TTC549 (cell line): ENCODE data around the gene KIF12.

Experiments used
- FAIRE-seq: peaks from 2 replicates; lab custom pipeline; 2012; peaks lifted over from hg19 to GRCh38; lab: Jason Lieb, UNC

KIF12 gene

DNA sequence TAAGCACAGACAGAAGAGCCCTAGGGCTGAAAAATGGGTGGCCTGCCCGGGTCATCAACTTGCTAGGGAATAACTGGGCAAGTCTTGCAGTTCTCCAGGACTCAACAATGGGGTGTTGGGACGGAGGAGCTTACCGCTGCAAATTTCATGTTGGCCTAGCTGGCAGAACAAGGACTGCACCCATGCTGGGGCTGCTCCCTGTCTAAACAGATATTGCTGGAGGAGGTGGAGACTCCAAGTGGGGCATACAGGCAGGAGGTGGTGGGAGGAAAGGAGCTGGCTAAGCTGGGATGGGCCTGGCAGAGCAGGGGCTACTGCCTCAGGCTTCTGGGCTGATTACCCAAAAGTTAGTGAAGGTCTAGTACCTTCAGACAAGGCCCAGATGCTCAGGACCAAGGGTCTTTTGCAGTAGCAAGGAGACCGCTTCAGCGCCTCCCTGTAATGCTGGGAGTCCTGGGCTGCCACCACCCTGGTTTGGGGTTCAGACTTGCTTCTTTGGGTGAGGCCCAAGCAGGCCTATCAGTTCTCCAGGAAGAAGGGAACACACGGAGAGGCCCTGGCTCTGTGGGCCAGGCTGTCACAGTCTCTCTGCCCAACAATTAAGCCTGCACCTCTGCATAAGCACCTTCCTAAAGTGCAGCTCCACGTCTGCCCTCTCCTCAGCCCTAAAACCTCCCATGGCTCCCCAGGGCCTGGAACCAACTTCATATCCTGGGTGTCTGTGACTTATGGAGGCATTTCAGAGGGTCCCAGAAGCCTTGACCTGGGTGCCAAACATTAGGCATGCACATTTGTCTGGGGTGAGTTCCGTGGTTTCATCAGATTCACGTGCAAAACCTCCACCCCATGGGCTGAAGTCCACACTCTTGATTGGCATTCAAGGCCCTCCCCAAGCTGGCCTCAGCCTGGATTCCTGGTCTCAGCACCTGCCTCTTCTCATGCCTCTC, 24.2 kb upstream of the KIF12 start:
- no peak for FAIRE-seq

DNA sequence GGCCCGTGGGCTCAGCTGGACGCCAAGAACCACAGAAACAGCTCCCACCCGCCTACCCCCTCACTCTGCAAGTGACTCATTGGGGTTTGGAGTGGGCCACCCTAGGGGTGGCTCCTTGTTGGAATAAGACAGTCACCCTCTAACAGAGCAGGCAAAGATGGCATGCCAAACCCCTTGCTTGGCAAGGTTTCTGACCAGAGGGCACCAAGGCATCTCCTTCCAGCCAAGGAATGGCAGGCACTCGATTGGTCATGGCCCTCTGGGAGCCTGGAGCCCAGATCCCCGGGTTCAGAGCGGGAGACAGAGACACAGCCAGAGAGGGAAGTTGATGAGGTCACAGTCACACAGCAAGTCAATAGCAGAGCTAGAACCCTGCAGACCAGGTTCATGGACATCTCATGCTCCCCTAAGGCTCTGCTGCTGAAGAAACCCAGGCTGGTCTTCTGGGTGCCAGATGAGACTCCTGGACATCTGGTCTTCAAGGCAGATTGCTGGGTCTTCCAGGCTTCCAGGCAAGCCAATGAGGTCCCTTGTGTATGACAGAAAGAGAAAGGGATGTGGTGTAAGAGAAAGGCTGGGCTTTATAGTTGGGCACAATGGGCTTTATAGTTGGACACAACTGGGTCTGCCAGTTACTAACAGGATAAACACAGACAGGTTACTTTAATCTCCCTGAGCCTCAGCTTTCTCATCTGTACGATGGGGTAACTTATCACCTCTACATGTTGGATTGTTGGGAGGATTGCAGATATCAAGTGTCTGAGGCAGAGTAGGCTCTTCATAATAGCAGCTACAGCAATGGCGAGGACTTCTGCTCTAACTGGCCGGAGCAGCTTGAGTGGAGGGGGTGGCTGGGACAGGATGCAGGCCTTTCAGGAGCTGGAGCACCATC, 23.3 kb upstream of the KIF12 start:
- no peak for FAIRE-seq

DNA sequence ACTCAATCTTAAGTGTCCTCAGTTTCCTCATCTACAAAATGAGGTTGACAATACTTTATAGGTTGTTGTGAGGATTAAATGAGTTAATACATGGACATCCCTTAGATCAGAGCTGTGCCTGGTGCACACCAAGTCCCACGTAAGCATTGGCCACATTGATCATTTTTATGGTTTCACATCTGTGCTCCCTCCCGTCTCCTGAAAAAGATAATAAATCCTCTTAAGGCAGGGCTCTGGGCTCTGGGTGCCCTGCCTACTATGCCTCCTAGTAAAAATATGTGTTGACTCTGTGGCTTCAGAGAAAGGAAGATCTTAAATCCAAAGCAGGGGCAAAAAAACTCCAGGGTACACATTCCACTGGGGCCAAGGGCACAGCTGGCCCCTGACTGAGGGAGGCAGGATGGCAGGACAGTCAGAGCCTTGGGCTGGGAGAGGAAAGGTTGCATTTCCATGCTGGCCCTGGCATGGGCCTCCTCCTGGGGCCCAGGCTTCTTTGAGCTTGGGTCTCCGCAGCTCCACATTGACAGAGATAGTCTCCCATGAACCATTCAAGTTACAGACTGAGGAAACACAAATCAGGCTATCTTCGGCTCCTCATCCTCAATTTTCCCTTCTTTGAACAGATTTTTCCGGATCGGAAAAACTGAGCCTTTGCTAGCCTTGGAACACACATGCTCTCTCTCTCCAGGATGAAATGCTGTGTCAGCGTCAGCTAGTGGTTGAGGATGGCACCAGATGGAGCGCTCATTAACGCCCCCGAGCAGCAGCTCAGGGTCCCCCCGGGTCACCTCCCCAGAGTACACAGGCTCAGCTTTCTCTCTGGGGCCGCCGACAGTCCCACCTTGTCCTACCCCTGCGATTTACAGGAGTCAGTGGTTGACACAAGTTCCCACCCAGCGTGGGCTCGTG, 22.4 kb upstream of the KIF12 start:
- no peak for FAIRE-seq

DNA sequence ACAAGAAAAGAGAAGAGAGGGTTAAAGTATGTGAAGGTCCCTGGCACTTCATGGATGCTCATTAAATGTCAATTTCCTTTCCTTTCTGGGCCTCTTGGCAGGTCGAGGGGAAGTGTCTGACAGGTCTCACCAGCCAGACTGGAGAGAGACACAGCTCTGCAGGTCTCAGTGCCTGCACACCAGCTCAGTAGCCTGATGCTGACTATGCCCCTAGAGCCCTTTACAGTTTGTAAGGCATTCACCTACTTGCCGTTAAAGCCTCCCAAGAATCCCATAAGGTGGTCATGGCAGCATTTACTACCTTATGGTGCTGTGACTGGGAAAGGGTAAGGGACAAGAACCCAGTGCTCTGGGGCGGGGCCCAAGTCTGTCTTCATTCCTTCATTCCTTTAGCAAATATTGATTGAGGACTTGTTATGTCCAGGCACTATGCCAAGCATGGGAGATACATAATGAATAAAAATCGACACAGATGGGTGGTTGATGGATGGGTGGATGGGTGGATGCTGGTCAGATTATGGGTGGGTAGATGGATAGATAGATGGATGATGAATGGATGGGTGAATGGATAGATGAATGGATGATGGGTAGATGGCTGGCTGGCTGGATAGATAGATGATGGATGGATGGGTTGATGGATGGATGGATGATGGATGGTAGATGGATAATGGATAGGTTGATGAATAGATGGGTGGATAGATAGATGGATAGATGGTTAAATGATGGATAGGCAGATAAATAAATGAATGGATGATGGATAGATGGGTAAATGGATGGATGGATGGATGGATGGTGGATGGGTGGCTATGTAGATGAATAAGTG, 21.3 kb upstream of the KIF12 start:
- FAIRE-seq: no peak

DNA sequence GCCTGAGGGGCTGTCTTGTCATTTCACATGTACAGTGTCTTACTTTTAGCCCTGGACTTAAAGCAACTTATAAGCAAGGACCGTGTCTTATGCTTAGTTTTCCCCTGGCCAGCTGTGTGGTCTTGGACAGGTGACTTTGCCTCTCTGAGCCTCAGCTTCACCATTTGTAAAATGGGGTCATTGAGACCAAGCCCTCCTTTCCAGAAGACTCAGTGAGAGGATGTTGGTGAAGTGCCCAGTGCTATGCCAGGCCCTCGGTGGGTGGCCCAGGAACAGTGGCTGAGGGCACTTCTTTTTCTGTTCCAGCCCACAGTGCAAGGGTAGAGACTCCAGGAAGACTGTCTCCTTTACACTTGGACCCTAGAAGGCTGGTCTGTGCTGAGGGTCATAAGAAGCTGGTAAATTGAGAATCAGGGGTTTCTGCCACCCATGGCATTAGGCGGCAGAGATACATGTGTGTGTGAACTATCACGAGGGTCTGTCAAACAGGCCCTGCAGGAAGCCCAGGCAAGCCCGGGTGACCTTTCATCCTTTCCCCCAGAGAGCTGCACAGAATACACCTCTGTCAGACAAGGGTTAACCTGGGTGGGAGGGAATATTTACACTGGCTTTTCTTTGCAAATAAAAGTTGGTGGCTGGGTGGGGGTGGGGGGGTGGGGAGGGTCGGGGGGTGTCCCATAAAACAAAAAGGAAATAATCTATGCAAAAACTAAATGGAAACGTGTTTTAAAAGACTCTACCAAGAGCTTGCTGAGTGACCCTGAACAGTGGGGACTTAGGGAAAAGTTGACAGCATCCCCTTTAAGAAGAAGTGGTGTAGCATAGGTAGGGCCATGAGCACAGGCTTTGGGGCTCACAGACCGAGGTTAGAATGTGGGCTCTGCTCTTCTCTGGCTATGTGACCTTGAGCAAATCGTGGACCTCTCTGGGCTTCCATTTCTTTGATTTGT, 20.4 kb upstream of the KIF12 start:
- FAIRE-seq: no peak

DNA sequence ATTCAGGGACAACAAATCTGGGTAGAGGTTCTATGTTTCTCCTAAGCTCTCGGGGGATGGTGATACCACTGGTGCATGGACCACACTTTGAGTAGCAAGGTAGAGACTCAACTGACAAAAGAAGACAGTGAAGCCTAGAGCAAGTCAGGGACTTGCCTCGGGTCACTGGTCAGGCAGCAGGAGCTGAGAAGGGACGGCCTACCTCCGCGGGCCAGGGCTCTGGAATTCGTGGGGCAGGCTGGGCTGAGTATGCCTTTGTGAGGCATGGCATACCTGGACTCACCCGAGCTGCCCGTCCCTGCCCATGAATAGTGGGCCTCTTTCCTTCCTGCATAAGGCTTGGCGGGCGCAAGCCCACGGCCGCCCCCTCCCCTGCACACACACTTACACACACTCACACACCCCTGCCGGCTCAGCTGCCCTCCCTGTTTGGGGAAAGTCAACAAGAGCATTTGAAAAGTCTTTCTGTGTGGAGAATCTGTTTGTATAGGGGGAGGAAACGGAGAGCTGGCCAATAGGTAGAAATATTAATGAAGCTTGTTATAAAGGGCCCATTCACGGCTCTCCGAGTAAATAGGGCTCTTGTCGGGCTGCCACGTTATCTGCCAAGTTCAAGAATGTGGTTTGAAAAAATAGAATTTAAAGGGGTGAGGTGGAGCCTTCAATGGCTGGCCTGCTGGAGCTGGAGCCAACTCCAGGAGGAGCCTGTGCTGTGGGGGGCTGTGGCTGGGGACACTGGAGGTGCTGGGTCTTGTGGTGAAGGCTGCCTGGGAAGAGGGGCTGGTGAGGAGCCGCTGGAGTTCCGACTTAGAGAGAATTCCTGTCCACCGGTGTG, 19.1 kb upstream of the KIF12 start:
- no peak for FAIRE-seq

DNA sequence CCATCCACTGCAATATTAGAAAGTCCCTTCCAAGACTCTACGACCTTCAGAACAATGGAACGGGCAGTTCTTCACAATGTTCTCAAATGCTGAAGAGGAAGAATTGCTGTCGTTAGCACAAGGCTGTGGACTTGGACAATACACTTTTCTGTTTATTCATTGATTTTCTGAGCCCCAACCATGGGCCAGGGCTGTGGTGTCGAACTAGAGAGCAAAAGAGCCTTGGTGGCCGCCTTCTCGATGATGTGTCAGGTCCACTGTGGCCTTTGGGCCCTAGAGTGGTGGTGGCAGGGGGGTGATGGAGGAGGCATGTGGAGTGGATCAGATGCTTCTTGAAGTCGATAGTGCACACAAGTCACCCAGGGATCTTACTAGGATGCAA, 18.5 kb upstream of the KIF12 start:
- FAIRE-seq: no peak

DNA sequence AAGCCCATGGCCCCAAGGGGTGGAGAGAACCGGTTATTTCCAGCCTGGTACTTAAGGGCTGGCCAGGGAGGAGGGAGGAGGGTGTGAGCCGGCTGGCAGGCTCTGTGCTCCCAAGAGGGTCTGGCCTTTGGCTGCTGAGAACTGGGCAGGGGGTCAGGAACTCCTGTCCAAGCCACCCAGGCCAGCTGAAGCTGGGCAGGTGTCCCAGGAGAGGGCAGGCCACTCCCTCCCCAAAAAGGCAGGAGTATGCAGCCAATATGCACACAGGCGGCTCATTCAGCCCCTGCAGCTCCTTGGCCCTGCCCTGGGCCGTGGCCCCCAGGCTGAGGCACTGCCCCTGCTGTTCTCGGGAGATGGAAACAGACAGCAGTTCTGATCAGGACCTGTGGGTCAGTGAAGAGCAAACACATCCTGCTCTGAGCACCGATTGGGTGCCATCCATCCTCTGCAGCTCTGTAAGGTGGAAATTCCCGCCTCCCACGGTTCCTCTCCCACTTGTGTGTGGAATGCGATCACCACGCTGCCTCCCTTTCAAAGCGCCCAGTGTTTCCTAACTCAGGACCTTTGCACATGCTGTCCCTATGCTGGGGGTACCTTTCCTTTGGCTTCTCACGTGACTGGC, 17.1 kb upstream of the KIF12 start:
- no peak for FAIRE-seq

DNA sequence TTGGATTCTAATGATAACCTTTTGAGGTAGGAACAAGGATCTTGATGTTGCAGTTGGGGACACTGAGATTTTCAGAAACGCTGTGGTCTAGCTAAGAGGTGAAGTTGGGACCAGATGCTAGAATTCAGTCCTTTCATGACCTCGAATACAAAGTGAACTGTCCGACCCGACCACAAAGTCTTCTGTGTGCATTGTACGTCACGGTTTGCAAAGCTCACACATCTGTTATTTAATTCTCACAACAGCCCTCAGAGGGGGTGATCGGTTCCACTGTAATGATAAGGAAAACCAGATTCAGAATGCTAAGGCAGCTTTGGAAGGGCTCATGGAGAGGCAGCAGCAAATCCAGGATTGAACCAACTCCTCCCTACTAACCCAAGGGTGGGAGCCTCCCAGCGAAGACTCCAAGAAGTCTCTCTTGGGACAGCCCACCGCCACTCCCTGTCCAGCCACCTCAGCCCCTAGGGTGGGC, 16.6 kb upstream of the KIF12 start:
- no peak for FAIRE-seq

DNA sequence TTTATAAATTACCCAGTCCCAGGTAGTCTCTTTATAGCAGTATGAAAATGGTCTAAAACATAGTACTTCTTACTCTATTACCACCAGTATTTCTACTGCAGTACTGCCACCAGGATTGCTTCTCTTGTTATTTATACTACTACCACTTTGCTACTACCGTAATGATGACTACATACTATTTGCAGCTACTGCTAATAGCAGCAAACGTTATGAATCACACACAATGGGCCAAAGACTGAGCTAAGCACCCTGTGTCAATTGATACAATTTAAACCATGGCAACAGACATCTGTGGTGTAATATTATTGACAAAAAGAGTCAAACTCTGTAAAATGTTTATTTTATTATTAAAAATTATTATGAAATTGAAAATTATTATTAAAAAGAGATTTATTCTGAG, 15.3 kb upstream of the KIF12 start:
- no peak for FAIRE-seq

DNA sequence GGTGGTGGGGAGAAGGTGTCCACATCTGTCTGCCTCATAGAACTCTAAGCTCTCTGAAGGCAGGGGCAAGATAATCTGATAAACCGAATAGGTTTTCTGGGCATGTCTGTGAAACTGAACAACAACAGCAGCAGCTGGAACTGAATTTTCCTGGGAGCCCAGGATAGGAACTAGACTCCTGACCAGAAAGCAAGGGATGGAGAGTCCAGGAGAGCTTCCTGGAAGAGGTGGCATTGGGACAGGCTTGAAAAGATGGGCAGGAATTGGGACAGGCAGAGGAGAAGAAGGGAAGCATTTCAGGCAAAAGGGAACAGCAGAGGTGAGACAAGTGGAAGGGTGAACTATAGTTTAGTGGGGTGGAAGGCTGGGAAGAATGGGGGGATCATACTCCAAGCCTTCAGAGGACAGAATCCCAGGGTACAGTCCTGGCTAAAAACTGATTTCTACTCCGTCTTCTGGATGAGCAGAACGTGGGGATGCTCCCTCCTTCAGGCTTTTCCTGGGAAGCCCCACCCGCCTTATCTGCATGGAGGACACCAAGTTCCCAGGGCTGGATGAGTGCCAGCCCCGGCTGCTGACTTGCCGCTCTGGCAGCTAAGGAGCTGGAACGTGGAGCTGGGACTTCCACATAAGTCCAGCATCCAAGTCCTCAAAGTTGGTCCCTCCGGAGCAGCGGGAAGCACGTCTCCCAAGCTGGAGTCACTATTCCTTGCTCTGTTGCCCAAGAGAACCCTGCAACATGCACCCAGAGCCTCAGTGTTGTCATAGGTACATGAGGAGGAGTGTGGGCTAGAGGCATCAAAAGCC, 13.9 kb upstream of the KIF12 start:
- no peak for FAIRE-seq

DNA sequence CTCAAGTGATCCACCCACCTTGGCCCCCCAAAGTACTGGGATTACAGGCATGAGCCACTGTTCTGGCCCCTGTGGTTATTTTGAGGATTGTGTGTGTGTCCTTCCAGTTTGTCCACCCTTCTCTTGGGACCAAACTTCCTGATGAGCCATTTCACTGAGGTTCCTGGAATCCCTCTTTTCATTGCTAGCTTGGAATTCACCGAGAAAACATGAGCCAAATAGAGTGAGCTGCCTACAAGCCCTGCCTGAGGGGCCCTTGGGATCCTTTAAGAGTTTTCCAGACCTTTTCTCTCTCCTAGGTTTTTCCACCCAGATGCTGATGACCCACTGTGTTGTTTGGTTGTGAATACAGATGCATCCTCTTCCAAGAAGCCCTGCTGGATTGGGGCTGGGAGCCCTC, 13.2 kb upstream of the KIF12 start:
- FAIRE-seq: no peak

DNA sequence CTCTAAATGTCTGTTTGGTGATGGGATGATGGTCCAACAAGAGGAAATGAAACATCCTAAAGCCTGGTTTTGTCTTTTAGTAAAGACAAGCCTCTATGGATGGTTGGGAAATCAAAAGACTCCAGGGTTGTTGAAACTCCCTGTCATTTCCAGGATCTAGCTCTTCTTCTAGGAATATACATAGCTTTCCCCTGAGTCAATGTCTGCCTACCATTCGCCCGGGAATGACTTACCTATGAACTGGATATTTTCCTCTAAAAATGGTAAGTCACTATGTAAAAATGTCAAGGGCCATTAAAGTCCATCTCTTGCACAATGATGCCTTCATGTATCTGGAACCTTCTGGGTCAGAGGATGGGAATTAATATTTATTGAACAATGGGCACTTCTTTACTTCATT, 11.1 kb upstream of the KIF12 start:
- no peak for FAIRE-seq

DNA sequence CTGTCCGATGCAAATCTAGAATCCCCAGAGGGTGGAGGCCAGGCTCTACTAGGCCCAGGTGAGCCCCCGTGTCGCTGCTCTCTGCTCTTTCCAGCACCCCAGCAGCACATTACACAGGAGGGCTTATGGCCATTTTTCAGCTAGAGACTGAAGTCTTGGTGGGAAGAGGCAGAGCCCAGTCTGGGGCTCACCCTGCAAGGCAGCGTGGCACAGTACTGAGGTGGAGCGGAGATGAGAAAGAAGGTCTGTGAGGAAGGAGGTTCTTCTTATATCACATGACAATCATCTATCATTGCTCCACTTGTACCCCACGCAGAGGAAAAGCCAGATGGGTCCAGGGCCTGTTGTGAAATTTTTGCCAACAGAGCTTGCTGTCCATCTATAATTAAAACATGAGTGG, 10.0 kb upstream of the KIF12 start:
- no peak for FAIRE-seq

DNA sequence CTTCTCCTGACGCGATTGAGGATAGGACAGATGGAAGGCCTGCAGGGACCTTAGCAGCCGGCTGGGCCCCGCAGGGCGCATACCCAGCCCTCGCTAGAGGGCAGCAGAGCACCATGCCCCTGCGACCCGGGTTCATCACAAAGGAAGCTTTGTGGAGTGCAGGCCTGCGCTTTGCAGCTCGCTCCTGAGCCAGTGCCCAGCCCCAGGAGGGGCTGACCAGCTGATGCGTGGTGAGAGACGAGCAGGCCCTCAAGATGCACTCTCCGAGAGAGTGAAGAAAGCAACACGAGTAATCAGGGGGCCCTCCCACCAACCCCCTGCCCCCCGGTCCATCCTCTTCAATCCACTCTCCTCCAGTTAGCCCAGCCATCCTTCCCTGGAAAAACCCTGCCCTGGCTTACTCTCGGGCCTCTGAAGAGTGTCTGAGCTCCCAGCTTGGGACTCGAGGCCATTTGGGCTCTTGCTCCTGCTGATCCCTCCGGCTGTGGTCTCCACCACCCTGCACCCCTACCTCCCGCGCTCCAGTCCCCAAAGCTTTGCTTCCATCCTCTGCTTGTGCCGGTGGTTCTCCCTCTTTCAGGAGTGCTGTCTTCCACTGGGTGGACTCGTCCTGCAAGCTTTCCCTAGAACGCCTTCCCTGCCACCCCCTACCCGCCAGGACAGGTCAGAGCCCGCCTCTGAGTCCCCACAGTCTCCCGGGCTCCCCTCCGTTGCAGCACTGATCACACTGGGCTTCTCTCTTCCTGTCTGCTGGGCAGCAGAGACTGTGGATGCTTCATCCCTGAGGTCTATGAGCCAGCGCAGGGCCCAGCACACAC, 9.1 kb upstream of the KIF12 start:
- no peak for FAIRE-seq

DNA sequence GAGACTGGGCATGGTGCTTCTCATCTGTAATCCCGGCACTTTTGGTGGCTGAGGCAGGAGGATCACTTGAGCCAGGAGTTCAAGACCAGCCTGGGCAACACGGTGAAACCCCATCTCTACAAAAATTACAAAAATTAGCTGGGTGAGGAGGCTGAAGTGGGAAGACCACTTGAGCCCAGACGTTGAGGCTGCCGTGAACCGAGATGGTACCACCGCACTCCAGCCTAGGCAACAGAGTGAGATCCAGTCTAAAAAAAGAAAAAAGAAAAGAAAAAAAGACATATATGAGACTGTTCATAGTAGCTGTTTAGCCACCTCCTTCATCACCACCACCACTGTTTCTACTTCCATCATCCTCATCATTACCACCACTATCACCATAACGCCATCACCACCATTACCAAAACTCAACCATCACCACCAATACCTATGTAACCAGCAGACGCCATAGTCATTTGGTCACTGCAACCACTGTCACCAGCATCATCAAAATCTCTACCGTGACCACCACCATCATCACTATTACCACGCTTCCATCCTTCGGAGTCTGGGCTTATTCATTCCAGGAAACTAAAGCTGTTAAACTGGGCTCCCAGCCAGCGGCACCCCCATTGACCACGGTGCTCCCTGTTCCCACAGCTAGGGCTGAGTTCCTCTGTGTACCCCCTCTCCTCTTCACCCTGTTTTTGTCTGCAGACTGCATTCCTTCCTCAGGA, 8.4 kb upstream of the KIF12 start:
- no peak for FAIRE-seq
